ENCODE results near the gene RGS9BP. TPM values are rescaled to one million over a fixed set of nuclear protein-coding genes. Genes with fewer than 3 reads are reported as not detected.

RGS9BP gene
- total and polyA plus RNA-seq, 2 of the 13 experiments (the other 11 are each of a cell fraction or from before 2014, with no cell fraction given): 0.01 TPM; not detected in 1

GRCh38 chr19:32674931-32675719 is 523 bp upstream of the RGS9BP start, which contains the start of gene ANKRD27 (continued):
- TF ChIP-seq HNF1A (IDR thresholded peaks at IDR 0.05; ENCODE audit: low read depth) (no peak), HNF1A (CRISPR knock-in tag; IDR thresholded peaks at IDR 0.05; ENCODE audit: borderline replicate concordance) (no peak), ZNF260 (CRISPR knock-in tag; IDR thresholded peaks at IDR 0.05; ENCODE audit: borderline replicate concordance, low read depth) (no peak), ZBTB49 (CRISPR knock-in tag; IDR thresholded peaks at IDR 0.05; ENCODE audit: borderline replicate concordance) (no peak), ZNF83 (CRISPR knock-in tag; IDR thresholded peaks at IDR 0.05; ENCODE audit: borderline replicate concordance) (no peak), TCF12 (IDR thresholded peaks at IDR 0.05) (no peak), TCF12 (CRISPR knock-in tag; IDR thresholded peaks at IDR 0.05) (0 out of 2 replicates have a peak, but pooled peaks have one; percentile 8), ZBTB46 (CRISPR knock-in tag; IDR thresholded peaks at IDR 0.05; ENCODE audit: borderline replicate concordance) (no peak), TMF1 (CRISPR knock-in tag; IDR thresholded peaks at IDR 0.05; ENCODE audit: low read depth) (no peak), MAFK (conservative IDR thresholded peaks at IDR 0.05 in 1 of 2, IDR thresholded peaks at IDR 0.05 in 1 of 2; ENCODE audit: low read length in 2 of 2) (no peak), FOSL2 (CRISPR knock-in tag; IDR thresholded peaks at IDR 0.05) (no peak), ZBTB7A (CRISPR knock-in tag; IDR thresholded peaks at IDR 0.05) (peak; percentile 54; the same call in 1 of the 2 replicates), CENPX (CRISPR knock-in tag; IDR thresholded peaks at IDR 0.05) (no peak)
- TF ChIP-seq, protein P1, sequence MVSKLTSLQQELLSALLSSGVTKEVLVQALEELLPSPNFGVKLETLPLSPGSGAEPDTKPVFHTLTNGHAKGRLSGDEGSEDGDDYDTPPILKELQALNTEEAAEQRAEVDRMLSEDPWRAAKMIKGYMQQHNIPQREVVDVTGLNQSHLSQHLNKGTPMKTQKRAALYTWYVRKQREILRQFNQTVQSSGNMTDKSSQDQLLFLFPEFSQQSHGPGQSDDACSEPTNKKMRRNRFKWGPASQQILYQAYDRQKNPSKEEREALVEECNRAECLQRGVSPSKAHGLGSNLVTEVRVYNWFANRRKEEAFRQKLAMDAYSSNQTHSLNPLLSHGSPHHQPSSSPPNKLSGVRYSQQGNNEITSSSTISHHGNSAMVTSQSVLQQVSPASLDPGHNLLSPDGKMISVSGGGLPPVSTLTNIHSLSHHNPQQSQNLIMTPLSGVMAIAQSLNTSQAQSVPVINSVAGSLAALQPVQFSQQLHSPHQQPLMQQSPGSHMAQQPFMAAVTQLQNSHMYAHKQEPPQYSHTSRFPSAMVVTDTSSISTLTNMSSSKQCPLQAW (CRISPR knock-in tag; IDR thresholded peaks at IDR 0.05): 0 out of 2 replicates have a peak, but pooled peaks have one; percentile 43
- TF ChIP-seq, protein P2, sequence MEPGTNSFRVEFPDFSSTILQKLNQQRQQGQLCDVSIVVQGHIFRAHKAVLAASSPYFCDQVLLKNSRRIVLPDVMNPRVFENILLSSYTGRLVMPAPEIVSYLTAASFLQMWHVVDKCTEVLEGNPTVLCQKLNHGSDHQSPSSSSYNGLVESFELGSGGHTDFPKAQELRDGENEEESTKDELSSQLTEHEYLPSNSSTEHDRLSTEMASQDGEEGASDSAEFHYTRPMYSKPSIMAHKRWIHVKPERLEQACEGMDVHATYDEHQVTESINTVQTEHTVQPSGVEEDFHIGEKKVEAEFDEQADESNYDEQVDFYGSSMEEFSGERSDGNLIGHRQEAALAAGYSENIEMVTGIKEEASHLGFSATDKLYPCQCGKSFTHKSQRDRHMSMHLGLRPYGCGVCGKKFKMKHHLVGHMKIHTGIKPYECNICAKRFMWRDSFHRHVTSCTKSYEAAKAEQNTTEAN (CRISPR knock-in tag; conservative IDR thresholded peaks at IDR 0.05): no peak
- TF ChIP-seq, protein P3, sequence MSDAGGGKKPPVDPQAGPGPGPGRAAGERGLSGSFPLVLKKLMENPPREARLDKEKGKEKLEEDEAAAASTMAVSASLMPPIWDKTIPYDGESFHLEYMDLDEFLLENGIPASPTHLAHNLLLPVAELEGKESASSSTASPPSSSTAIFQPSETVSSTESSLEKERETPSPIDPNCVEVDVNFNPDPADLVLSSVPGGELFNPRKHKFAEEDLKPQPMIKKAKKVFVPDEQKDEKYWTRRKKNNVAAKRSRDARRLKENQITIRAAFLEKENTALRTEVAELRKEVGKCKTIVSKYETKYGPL (CRISPR knock-in tag; IDR thresholded peaks at IDR 0.05): no peak

Data from HepG2 (cell line).